Transverse colon (tissue), 4 donors: ENCODE measurements around the gene FAM47E. TPM values are rescaled to one million over a fixed set of nuclear protein-coding genes. Genes with fewer than 3 reads are reported as not detected.

Source experiments
- DNase-seq: peaks from one replicate; pipeline ENCODE4 v3.0.0-alpha.2; 2019
- H3K27ac ChIP-seq, 4 donors: fragments of 200-600 bp; sonication (generic); 2 replicates each; pipeline ENCODE4 v1.5.1; 2016 to 2018; ENCODE audit warnings: inconsistent platforms in 4 of 4
- H3K27me3 ChIP-seq: fragments of 200-600 bp; sonication (generic); 2 replicates; pipeline ENCODE4 v1.5.1; 2017; ENCODE audit warnings: inconsistent platforms
- H3K36me3 ChIP-seq, 4 donors: fragments of 200-600 bp; sonication (generic); 2 replicates each; pipeline ENCODE4 v1.5.1; 2017 to 2019; ENCODE audit warnings: inconsistent platforms in 4 of 4
- H3K4me1 ChIP-seq, 4 donors: fragments of 200-600 bp; sonication (generic); 2 replicates each; pipeline ENCODE4 v1.5.1; 2017 to 2020; ENCODE audit warnings: inconsistent platforms in 4 of 4
- H3K4me3 ChIP-seq, 4 donors: fragments of 200-600 bp; sonication (generic); 1 replicate in 1 of 4; 2 replicates in 3 of 4; pipeline versions ENCODE4 v1.5.1 to v1.6.1; 2017 to 2019; ENCODE audit warnings: inconsistent platforms in 4 of 4
- H3K9me3 ChIP-seq, 2 donors: fragments of 200-600 bp; sonication (generic); 2 replicates each; pipeline ENCODE4 v1.5.1; 2017 to 2019; ENCODE audit warnings: inconsistent platforms in 2 of 2
- CTCF ChIP-seq, 5 experiments: fragments of 200-600 bp in 3 of 5; fragments of 450-650 bp in 2 of 5; sonication (generic) in 3 of 5; IDR thresholded peaks; 1 replicate in 2 of 5; 2 replicates in 3 of 5; pipeline ENCODE4 v1.5.1; 2016 to 2017; ENCODE audit warnings: antibody characterized with exemption in 5 of 5, inconsistent platforms in 3 of 5, mild to moderate bottlenecking in 2 of 5, moderate library complexity in 1 of 5
- EP300 ChIP-seq: sonication (generic); formaldehyde crosslinking; IDR thresholded peaks from one replicate; pipeline ENCODE4 v1.6.1; 2017; ENCODE audit warnings: antibody characterized with exemption, low read depth
- POLR2A ChIP-seq: fragments of 450-650 bp; IDR thresholded peaks from one replicate; pipeline ENCODE4 v1.6.1; 2016; ENCODE audit warnings: antibody characterized with exemption, mild to moderate bottlenecking, moderate library complexity
- POLR2AphosphoS5 ChIP-seq, 3 donors: sonication (generic); formaldehyde crosslinking; IDR thresholded peaks; one replicate each; pipeline ENCODE4 v1.6.1; 2016; ENCODE audit warnings: antibody characterized with exemption in 3 of 3
- WGBS, 2 donors: methylation state at CpG; one replicate each; pipeline ENCODE4 v1.1.5; 2018; ENCODE audit warnings: low coverage in 1 of 2; 5-methylcytosine and 5-hydroxymethylcytosine counted together
- in situ Hi-C, 4 donors: fragments of 200-750 bp; cut with MboI; loops; one replicate each; pipeline versions ENCODE4 v1.15.0 to v1.15.1; 2017; ENCODE audit warnings: low sequenced_read_pairs in 3 of 4, low pct_ligation_motif_present in 1 of 4, low pct_unique_long_range_greater_than_20kb in 1 of 4
- intact Hi-C: fragments of 100-400 bp; cut with DNase I; formaldehyde crosslinking; loops from one replicate; pipeline ENCODE4 v1.15.1; 2023; ENCODE audit warnings: low total_unique reads
- total RNA-seq, 4 donors: library from RNA; depleted of rRNA; stranded (reverse); fragments of >200 nt; gene quantifications; one replicate each; pipeline ENCODE4 v1.1.0, GENCODE V29; 2016

Gene FAM47E
- total RNA-seq, 4 donors from 2014 or later = 0.20 to 7.8 (median 2.8) TPM

GRCh38 chr4:76308548-76308947 lies 57.0 kb downstream of the FAM47E start:
- WGBS, 2 donors = 73 to 88% methylated on average over 6 of the region's 6 CpGs
- Histone ChIP-seq H3K4me3 (peak overlapping the region in 1 of 4 donors; percentile 85), H3K27ac (peak overlapping the region in 2 of 4 donors; percentile 0 to 9), H3K27me3 (no peaks in the 10 kb centered on the region), H3K36me3 (peaks cover 0 to 4% (median 0%) of the 10 kb centered on the region in 4 donors), H3K4me1 (peaks cover 10 to 53% (median 37%) of the 10 kb centered on the region in 4 donors), H3K9me3 (no peaks in the 10 kb centered on the region)
- no peak for DNase-seq
- intact Hi-C loops = loop anchor here (10.0 kb wide), 1 partner anchor 134 kb away; no protein-coding TSS in a partner anchor
- in situ Hi-C loops = no loop called here
- no peak for TF ChIP-seq EP300
- no peak for TF ChIP-seq POLR2A
- no peak for TF ChIP-seq POLR2AphosphoS5 (IDR thresholded peaks at IDR 0.05)
- TF ChIP-seq CTCF (IDR thresholded peaks at IDR 0.05) = no peak

GRCh38 chr4:76309939-76310550 lies 58.5 kb downstream of the FAM47E start:
- WGBS, 2 donors = 60 to 80% methylated on average over 1 to 3 of the region's 3 CpGs

GRCh38 chr4:76310683-76311082 lies 59.2 kb downstream of the FAM47E start:
- Histone ChIP-seq H3K27ac (peak overlapping the region in 1 of 4 donors; percentile 5), H3K27me3 (no peaks in the 10 kb centered on the region), H3K4me1 (peaks cover 5 to 41% (median 33%) of the 10 kb centered on the region in 4 donors), H3K36me3 (peaks cover 0 to 4% (median 0%) of the 10 kb centered on the region in 4 donors), H3K9me3 (no peaks in the 10 kb centered on the region), H3K4me3 (no peak overlapping the region)
- no peak for TF ChIP-seq POLR2A
- no peak for TF ChIP-seq POLR2AphosphoS5 (IDR thresholded peaks at IDR 0.05)
- TF ChIP-seq EP300 = no peak
- TF ChIP-seq CTCF (IDR thresholded peaks at IDR 0.05) = no peak
- in situ Hi-C loops (no loop called here), intact Hi-C loops (no loop called here)
- 78 to 85% methylated on average over 2 to 4 of the region's 4 CpGs for WGBS, 2 donors
- DNase-seq = no peak

More at GRCh38 chr4:76309939-76310550, 58.5 kb downstream of the FAM47E start:
- TF ChIP-seq EP300 = no peak
- peak in 1 of 3 donors; percentile 4 for TF ChIP-seq POLR2AphosphoS5 (IDR thresholded peaks at IDR 0.05)
- Histone ChIP-seq H3K4me1 (peaks cover 10 to 47% (median 37%) of the 10 kb centered on the region in 4 donors), H3K27ac (peak overlapping the region in 1 of 4 donors; percentile 9), H3K36me3 (peaks cover 0 to 4% (median 0%) of the 10 kb centered on the region in 4 donors), H3K9me3 (no peaks in the 10 kb centered on the region), H3K27me3 (no peaks in the 10 kb centered on the region), H3K4me3 (no peak overlapping the region)
- intact Hi-C loops (loop anchor here (10.0 kb wide), 1 partner anchor 135 kb away; no protein-coding TSS in a partner anchor), in situ Hi-C loops (no loop called here)
- DNase-seq = no peak

- H3K4me3 ChIP-seq = no peak overlapping the region
- peaks cover 0 to 4% (median 0%) of the 10 kb centered on the region in 4 donors for H3K36me3 ChIP-seq
- H3K27me3 ChIP-seq = no peaks in the 10 kb centered on the region
- TF ChIP-seq CTCF (IDR thresholded peaks at IDR 0.05) (no peak), EP300 (no peak), POLR2A (no peak), POLR2AphosphoS5 (IDR thresholded peaks at IDR 0.05) (no peak)
- peak overlapping the region in 1 of 4 donors; percentile 22 for H3K27ac ChIP-seq
- no peak for DNase-seq
- 73% methylated on average over 1 of the region's 1 CpG; no CpG with 5 or more reads in 1 of the 2 donors for WGBS, 2 donors
- intact Hi-C loops = no loop called here
- in situ Hi-C loops = no loop called here
- H3K4me1 ChIP-seq = peaks cover 5 to 41% (median 31%) of the 10 kb centered on the region in 4 donors
- peaks cover 1 to 6% of the 10 kb centered on the region in 2 donors for H3K9me3 ChIP-seq
Observed at GRCh38 chr4:76311896-76312331, 60.4 kb downstream of the FAM47E start.
